HG02678 (cell line): Measurements from ENCODE around the gene ISLR.

Experiments
- ATAC-seq: cut with Tn5 transposase; IDR thresholded peaks from one replicate; pipeline ENCODE4 v1.9.1; 2021; ENCODE audit warnings: mild to moderate bottlenecking, moderate library complexity; ENCODE audit not compliant: unreplicated experiment

ISLR gene

DNA sequence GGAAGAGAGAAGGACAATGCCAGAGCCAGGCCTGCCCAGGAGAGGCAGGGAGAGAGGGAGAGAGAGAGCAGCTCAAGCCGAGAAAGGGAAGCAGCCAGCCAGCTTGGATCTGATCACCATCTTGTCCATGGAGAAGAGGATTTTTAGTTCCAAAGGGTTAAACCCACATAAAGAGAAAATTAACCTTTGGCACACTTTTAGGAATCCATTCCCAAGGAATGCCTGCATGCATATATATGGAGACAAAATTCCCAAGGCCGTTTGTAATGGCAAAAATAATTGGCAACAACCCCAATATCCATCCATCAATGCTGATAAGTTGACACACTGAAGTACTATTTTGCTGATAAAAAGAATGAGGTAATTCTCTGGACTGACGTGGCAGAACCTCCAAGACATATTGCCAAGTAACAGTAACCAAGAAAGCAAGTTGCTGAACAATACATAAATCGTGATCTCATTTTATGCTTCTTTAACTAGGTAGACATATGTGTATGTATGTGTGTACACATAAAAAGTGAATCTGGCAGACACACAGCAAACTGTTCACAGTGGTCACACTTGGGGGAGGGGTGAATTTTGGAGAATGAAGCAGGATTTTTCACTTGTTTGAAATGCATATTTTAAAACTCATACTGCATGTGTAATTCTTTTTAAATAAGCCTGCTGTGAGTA is 36.6 kb downstream of the ISLR start:
- ATAC-seq: no peak

DNA sequence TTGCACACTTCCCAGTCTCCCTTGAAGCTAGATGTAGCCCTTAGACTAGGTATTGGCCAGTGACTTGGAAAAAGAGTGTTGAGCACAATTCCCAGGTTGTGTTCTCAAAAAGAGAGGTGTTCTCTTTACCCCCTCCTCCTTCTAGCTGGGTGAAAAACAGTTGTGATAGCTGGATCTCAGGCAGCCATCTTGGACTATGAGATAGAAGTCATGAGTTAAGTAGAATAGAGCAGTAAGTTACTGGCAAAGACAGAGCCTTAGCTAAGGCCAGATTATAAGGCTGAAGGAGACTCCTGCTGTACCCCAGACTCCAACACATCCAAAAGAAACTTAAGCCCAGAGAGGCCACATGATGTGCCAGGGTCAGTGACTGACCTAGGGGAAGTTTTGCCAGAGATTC is 37.2 kb downstream of the ISLR start:
- ATAC-seq: no peak

DNA sequence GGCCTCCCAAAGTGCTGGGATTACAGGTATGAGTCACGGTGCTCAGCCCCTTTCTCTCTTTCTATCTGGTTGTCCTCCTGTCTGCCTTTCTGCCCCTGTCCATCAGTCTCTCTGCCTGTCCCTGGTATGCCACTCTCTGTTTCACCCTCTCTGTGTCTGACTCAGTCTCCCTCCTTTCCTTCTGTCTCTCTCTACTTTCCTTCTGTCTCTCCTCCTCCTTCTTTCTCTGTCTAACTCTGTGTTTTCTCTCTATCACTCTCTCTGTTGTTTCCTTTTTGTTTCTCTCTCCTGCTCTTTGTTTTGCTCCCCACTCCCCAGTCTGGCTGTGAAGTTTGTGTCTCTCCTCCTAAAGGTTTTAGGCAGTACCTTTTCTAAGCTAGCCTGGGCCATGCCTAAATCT is 38.1 kb downstream of the ISLR start:
- no peak for ATAC-seq

DNA sequence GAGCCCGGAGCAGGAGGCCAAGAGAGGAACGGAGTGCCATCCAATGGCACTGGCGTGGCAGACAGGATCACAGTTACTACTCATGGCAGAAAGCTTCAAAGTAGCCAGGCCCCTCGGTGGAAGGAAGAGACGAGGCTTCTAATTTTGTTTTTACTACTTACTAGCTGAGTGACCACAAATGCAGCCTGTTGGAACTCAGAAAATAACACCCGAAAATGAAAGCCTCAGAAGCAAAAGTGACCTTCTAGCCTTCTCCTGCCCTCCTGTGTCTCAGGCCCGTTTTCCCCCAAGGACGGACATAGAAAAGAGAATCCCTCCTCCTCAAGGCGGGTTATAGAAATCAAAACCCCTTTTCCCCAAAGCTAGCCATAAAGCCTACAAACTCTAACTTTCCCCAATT is 39.0 kb downstream of the ISLR start:
- ATAC-seq: no peak

DNA sequence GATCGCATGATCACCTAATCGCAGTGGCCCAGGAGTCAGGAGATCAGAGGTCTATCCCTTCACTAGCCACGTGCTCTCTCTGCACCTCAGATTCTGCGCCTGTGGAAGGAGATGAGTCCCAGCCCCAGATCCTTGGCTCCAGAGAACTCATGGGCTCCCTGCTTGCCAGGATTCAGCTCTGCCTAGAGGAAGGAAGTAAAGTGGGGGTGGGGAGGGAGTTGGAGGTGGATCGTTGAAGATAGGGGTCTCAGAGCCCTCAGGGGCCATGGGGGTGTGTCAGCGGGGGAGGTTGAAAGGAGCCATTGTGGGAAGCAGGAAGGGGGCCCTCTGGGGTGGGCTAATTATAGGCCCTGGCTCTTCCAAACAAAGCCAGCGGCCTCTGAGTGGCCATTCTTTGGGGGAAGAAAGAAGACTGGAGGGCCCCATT is 40.4 kb downstream of the ISLR start:
- no peak for ATAC-seq

DNA sequence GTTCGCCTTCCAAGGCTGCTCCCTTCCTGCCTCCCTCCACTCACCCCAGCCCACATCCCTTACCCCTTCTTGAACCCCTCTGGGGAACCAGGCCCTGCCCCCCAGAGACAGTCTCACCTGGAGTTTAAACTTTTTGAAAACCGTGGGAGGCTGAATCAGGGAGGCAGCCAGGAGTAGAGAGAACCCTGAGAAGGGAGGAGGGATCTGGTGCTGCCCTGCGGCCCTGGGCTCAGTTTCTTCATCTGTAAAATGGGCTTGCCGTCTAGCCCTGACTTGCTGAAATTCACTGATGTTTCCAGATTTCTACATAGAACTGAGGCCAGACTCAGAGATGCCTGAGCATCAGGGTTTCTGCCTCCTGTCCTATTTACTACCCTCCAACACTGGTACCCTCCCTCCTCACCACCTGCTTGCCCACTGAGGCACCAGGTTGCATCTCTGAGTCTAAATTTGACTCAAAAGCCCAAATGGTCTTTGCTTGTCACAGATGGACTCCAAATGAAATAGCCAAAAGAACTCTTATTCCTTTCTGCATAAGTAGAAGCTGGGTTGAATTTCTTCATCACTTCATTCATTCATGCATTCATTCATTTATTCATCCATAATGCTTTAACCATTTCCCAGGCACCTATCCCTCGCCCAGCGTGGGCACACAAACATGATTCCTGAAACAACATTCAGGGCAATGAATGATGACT is 41.0 kb downstream of the ISLR start:
- no peak for ATAC-seq

DNA sequence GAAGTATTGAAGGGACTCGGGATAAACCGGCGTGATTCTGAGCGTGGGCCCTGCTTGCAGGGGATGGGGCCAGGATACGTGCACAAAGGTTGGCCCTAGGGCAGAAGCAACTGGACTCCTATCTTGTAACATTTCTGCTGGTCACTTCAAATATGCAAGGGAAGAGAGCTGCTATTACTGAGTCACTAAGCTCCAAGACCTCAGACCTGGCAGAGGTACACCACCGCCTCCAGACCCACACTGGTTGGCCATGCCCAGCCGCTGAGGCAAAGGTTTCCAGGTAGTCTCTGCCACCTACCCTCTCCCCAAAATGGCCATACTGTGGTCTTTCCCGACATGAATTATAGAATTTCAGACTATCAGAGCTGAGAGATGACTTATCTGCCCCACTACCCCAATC is 42.4 kb downstream of the ISLR start:
- ATAC-seq: no peak

DNA sequence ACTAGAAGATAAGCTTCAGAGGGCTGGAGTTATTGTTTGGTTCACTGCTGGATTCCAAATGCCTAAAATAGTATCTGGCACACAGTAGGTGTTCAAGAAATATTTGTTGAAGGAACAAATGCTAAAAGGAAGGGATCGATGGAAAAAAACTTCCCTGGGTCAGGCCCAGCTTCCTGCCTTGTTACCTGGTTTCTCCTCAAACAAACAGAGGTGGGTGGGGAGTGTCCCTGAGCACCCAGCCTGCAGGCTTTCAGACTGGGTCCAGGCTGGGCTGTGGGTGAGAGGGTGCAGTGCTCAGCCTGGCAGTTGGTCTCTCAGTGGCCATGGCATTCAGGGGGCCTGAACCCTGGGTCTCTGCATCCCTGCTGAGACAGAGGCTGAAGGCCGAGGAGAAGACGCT is 43.4 kb downstream of the ISLR start:
- ATAC-seq: no peak

DNA sequence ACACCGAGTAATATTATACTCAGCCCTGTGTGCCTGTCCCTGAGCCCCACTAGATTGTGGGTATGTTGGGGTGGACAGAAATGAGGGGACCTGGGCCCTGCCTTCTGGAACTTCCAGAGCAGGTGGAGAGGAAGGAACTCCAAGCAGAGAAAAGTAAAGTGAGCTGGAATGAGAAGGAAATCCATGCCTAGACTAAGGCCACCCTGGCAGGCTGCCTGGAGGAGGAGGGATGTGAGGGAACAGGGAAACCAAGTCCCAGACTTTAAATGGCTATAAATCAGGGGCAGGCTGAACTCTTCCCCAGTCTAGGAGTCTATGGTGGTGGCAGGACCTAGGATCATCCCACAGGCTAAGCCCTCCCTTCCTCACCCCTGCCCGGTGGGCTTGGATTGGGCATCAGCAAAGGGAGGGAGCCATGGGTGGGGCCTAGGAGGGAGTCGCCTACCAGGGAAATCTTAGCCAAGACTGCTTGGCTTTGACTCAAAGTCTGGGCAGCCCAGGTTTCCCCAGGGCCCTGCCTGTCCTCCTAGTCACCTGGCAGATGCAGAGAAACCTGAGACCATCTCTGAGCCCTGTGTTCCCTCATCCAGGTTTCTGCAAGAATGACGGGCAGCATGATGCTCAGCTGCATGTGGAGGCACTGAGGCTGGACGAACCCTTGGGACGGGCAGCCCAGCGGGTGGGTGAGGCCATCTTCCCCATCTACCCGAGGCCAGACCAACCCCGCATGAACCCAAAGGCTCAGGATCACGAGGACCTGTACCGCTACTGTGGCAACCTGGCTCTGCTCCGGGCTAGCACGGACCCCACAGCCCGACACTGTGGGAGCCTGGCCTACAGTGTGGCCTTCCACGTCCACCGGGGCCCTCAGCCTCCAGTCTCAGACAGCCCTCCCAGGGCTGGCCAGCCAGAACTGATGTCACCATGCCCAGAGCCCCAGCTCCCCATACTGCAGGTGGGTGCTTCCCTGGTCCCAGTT is 44.7 kb downstream of the ISLR start:
- ATAC-seq: no peak

DNA sequence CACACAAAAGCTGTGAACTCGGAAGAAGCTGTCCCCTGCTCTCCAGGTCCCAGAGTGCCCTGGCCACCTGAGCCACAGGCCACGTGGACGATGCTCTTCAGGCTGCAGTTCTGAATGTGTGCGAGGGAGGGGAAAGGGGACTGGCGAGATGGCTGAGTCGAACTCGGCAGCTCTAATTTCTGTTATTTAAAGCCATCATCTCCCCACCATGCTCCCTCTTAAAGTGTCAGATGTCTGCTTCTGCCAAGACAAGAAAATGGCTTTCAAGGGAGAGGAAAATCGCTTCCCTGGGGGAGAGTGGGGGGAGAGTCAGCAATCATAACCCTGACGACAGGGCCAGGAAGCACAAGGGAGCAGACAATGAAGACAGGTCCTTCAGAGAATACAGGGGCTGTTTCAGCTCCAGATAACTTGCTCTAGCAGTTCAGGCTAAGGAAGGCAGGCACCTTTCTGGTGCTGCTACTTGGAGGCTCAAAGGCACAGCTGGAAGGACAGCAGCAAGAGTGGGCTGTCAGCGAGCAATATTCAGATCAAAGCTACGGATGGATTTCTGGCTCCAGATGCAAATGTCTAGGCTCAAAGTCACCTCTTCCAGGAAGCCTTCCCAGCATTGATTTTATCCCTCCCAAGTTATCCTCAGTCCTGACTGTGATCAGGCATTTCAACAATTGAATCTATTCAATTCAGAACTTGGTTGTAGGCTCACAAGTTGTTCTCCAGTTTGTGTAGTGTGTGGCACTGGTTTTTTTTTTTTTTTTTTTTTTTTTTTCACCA is 47.2 kb downstream of the ISLR start:
- ATAC-seq: no peak

DNA sequence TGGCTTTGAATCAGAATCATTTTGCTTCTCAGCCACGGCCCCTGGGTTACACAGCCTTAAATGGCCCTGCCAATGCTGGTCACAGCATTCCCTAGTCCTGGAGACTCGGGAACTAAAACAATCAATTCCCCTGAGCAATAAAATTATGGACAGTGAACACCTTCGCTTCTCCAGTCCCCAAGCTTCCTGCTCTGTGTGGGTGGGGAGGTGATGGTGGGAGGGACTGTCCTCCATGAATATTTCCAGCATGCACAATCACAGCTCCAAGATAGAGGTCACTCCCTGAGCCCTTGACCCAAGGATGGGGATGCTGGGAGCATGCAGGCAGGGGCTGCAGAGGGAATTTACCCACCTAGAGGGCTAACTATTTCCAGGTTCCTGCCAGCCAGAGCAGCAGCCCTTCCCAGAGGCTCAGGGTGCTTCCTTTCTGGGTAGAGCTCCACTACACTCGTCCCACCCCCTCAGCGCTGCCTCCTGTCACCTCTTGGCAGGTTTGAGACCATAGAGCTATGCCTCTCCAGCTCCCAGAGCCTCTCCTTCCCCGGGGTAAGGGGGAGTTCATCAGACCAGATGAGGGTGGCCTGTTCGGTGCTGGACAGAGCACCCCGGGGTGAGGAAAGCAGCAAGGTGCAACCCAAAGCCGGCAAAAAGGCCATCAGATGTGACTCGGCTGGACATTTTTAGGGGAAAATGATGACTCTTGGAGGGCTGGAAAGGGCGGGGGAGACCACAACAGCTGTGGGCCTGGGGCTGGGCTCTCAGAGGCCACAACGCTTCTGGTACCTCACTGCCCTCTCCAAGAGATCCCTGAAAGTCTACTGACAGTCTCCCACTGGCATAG is 48.1 kb downstream of the ISLR start:
- no peak for ATAC-seq

DNA sequence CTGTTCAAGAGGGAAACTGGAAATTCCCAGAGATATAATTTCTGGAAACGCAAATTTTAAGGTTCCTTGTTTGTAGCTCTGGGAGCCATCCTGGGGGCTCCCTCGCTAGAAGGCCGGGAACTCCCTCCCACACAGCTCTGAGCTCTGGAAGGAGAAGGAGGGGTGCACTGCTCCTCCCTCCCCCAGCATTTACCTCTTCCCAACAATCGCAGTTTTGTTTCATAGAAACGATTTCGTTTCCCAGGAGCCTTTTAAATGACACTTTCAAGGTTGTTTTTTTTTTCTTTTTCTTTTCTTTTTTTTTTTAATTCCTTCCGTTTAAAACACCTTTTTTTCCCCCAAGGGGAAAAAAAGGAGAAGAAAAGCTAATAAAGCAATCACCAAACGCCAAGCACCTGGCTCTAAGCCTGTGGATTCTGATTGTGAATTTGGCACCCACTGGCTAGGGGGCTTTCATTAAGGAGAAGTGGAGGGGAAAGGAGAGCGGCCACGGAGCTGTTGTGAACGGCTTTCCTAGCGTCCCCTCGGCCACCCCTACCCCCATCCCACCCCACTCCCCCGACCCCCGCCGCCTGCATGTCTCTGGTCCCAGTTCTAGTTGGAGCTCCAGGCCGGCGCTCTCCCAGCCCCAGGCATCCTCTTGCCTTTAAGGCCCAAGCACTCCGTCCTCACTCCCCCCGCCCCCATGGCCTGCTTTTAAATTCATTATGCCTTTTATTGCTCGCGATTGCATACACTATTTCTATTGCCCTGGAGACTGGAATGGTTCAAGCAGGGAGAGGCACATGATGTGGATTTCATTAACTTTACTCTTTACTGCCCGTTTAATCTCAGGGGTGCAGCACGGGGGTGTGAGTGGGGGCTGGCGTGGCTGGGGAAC is 49.0 kb downstream of the ISLR start:
- ATAC-seq: no peak

DNA sequence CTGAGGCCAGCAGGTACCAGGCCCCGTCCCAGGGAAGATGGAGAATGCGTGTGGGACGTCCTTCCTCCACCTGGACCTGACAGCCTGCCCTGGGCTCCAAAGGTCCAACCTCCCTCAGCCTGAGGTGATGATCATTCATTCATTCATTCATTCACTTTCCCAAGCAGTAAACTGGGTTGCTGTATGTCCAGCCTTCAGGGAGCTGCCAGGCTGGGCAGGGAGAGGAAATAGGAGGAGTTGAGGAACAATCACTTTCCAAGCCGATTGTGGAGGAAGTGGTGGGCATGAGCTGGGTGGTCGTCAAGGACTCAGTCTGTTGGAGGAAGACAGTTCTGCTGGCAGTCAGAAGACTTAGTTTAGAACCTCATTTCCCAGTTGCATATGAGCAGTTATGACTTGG is 52.4 kb downstream of the ISLR start:
- no peak for ATAC-seq
